ENCODE results near the gene SNAPIN. TPM values are rescaled to one million over a fixed set of nuclear protein-coding genes. Genes with fewer than 3 reads are reported as not detected.

SNAPIN gene
- total and polyA plus RNA-seq, 2 experiments from 2014 or later: 56.1 to 113 TPM

DNA sequence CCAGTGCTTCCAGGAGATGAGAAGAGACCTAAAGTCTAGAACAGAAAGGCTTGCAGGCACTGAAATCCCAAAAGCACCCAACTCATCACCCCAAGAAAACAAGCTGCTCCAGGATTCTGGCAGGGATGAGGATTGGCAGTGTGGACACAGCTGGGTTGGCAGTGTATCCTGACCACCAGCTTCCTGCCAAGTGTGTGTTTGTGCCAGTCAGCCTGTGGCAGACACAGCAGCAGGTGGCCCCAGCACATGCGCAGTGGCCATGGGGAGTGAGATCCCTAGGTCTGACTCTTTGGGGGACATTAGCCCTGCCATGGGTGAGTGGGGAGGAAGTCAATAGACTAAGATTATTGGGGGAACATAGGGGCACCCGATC is 8.7 kb upstream of the SNAPIN start:
- no peak for DNase-seq (ENCODE audit: low read depth in 1 of 2, low spot score in 1 of 2)
- no peak overlapping the region for H3K4me3 ChIP-seq
- no peaks in the 10 kb centered on the region for H3K4me1 ChIP-seq (ENCODE audit: low read depth)
- no peaks in the 10 kb centered on the region for H3K9me3 ChIP-seq (ENCODE audit: low read depth)
- TF ChIP-seq, protein P1, sequence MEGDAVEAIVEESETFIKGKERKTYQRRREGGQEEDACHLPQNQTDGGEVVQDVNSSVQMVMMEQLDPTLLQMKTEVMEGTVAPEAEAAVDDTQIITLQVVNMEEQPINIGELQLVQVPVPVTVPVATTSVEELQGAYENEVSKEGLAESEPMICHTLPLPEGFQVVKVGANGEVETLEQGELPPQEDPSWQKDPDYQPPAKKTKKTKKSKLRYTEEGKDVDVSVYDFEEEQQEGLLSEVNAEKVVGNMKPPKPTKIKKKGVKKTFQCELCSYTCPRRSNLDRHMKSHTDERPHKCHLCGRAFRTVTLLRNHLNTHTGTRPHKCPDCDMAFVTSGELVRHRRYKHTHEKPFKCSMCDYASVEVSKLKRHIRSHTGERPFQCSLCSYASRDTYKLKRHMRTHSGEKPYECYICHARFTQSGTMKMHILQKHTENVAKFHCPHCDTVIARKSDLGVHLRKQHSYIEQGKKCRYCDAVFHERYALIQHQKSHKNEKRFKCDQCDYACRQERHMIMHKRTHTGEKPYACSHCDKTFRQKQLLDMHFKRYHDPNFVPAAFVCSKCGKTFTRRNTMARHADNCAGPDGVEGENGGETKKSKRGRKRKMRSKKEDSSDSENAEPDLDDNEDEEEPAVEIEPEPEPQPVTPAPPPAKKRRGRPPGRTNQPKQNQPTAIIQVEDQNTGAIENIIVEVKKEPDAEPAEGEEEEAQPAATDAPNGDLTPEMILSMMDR (IDR thresholded peaks at IDR 0.05; ENCODE audit: low read depth, low read length): no peak
- H3K27ac ChIP-seq: no peak overlapping the region
- peaks cover 11% of the 10 kb centered on the region for H3K36me3 ChIP-seq
- H3K27me3 ChIP-seq: no peaks in the 10 kb centered on the region

DNA sequence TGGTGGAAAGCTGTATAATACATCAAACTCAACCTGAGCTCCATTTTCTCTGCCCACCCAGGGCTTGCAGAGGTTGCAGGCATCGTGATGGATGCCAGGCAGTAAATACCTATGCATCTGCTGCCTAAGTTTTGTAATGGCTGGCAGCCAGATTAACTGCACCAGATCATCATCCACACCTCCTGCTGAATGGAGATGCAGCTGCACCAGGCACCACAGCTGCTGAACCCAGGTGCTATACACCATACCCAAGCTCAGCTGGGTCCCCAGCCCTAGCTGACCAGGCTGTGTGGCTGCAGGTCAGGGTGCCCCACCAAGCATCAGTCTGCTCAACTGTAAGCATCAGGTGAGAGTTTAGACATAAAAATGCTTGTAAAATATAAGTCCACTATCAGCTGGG is 6.7 kb upstream of the SNAPIN start:
- DNase-seq (ENCODE audit: low read depth in 1 of 2, low spot score in 1 of 2): no peak
- Histone ChIP-seq H3K27me3 (no peaks in the 10 kb centered on the region), H3K27ac (no peak overlapping the region), H3K9me3 (ENCODE audit: low read depth) (no peaks in the 10 kb centered on the region), H3K4me1 (ENCODE audit: low read depth) (no peaks in the 10 kb centered on the region), H3K36me3 (no peaks in the 10 kb centered on the region), H3K4me3 (no peak overlapping the region)
- TF ChIP-seq, protein P1 (IDR thresholded peaks at IDR 0.05; ENCODE audit: low read depth, low read length): no peak

DNA sequence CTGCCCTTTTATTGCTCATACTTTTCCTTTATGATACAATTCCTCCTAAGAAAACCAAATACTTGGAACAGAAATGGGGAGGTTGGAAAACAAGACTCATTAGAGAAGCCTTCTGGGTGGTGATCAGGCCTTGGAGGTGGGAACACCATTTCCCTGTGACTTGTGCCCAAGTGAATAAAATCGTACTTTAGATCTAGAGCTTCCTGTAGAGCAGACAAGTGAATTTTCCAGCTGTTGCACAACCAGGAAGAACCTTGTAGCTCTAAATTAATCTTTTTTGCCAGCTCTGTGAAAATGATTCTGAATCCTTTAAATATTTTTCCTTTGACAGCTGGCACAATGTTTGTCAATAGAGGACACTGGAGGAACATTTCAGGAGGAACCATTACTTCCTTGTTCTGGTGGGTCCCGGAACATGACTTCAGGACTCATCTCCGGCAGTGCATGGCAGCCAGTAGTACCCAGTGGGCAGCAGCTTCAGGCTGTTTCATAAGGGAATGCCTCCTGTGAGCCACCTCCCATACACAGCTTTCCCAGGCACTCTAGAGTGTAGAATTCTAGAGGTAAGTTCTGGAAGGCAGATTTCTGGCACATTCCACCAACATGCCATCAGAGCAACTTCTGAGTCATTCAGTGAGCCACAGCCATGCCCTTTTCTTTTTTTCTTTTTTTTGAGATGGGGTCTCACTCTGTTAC is 5.5 kb upstream of the SNAPIN start:
- Histone ChIP-seq H3K27ac (no peak overlapping the region), H3K27me3 (no peaks in the 10 kb centered on the region), H3K9me3 (ENCODE audit: low read depth) (no peaks in the 10 kb centered on the region), H3K4me1 (ENCODE audit: low read depth) (no peaks in the 10 kb centered on the region), H3K36me3 (no peaks in the 10 kb centered on the region), H3K4me3 (no peak overlapping the region)
- TF ChIP-seq, protein P1 (IDR thresholded peaks at IDR 0.05; ENCODE audit: low read depth, low read length): no peak
- DNase-seq (ENCODE audit: low read depth in 1 of 2, low spot score in 1 of 2): peak in 1 of 2 donors; percentile 51

DNA sequence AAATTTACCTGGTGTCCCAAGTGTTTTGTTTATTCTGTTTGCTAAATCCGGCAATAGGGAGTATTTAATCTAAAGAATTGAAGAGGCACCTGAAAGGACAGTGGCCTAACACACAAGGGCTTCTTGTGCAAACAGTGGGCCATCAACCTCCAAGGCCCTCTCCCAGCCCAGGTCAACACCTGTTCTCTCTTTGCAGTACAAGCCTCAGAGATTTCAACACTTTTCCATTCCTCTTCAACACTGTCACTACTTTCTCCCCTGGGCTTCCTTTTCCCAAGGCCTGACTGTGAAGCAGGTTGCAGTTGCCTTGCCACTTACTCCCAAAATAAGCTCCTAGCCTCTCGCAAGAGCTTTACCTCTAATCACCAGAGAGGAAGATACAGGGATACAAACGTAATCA is 3.2 kb upstream of the SNAPIN start:
- no peaks in the 10 kb centered on the region for H3K36me3 ChIP-seq
- TF ChIP-seq, protein P1 (IDR thresholded peaks at IDR 0.05; ENCODE audit: low read depth, low read length): no peak
- no peaks in the 10 kb centered on the region for H3K4me1 ChIP-seq (ENCODE audit: low read depth)
- H3K27ac ChIP-seq: peak overlapping the region; percentile 68
- no peak overlapping the region for H3K4me3 ChIP-seq
- no peaks in the 10 kb centered on the region for H3K9me3 ChIP-seq (ENCODE audit: low read depth)
- no peak for DNase-seq (ENCODE audit: low read depth in 1 of 2, low spot score in 1 of 2)
- no peaks in the 10 kb centered on the region for H3K27me3 ChIP-seq

DNA sequence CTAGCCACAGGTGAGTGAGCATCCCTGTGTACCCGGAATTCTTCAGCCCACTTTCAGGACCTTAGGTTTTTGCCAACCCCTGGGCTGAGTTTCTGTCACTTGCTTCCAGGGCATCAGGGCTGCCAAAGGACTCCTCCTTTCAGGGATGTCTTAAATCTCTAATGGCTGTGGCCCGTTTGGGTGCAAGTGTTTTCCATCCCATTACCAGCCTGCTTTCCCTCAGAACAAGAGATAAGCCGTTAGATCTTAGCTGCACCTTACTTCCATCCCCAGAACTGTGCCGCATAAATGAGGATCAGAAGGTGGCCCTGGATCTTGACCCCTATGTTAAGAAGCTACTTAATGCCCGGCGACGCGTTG is 652 bp downstream of the SNAPIN start:
- Histone ChIP-seq H3K4me1 (ENCODE audit: low read depth) (no peaks in the 10 kb centered on the region), H3K4me3 (peak overlapping the region; percentile 79), H3K27ac (peak overlapping the region; percentile 93), H3K9me3 (ENCODE audit: low read depth) (no peaks in the 10 kb centered on the region), H3K36me3 (peaks cover 34% of the 10 kb centered on the region), H3K27me3 (no peaks in the 10 kb centered on the region)
- TF ChIP-seq, protein P1 (IDR thresholded peaks at IDR 0.05; ENCODE audit: low read depth, low read length): no peak
- DNase-seq (ENCODE audit: low read depth in 1 of 2, low spot score in 1 of 2): no peak

Data from cardiac muscle cell (in vitro differentiated cells and primary cell).